Limb (tissue), 2 donors: ENCODE results near the gene FAM25G.
"Not testable (repeated sequence)": the region's sequence is repeated elsewhere in the genome, so short reads cannot be mapped to it uniquely, and the experiment has no call there.

ENCODE experiments used
- DNase-seq, 2 donors: peaks; one replicate each; pipeline ENCODE4 v3.0.0-alpha.2; 2016; ENCODE audit errors: extremely low spot score in 2 of 2

Gene FAM25G

GRCh38 chr10:47465216-47465917 lies 26.1 kb downstream of the FAM25G start:
- DNase-seq = peak in 1 of 2 donors; percentile 3

- DNase-seq = not testable (repeated sequence)
These were observed 28.7 kb downstream of the FAM25G start for GRCh38 chr10:47462577-47463358.

- DNase-seq = peak; percentile 65 to 66
These were observed 30.2 kb downstream of the FAM25G start for GRCh38 chr10:47461261-47461687.

GRCh38 chr10:47458466-47459154 lies 32.9 kb downstream of the FAM25G start:
- DNase-seq = no peak

- DNase-seq = no peak
These were observed 33.7 kb downstream of the FAM25G start for GRCh38 chr10:47457826-47458225.

GRCh38 chr10:47457528-47457820 lies 34.0 kb downstream of the FAM25G start:
- DNase-seq = no peak

GRCh38 chr10:47456794-47457527 lies 34.5 kb downstream of the FAM25G start:
- DNase-seq = peak in 1 of 2 donors; percentile 24

- DNase-seq = peak in 1 of 2 donors; percentile 20
These were observed 35.3 kb downstream of the FAM25G start for GRCh38 chr10:47456079-47456785.

- DNase-seq = peak in 1 of 2 donors; percentile 17
These were observed 36.0 kb downstream of the FAM25G start for GRCh38 chr10:47455350-47456078.

GRCh38 chr10:47454780-47455058 lies 36.8 kb downstream of the FAM25G start:
- DNase-seq = no peak

GRCh38 chr10:47454008-47454779 lies 37.3 kb downstream of the FAM25G start:
- peak in 1 of 2 donors; percentile 25 for DNase-seq

- peak in 1 of 2 donors; percentile 26 for DNase-seq
These were observed 38.1 kb downstream of the FAM25G start for GRCh38 chr10:47453141-47454007.

GRCh38 chr10:47452495-47453140 lies 38.9 kb downstream of the FAM25G start:
- DNase-seq = peak in 1 of 2 donors; percentile 36

GRCh38 chr10:47451998-47452494 lies 39.5 kb downstream of the FAM25G start:
- no peak for DNase-seq

- peak in 1 of 2 donors; percentile 24 for DNase-seq
These were observed 40.1 kb downstream of the FAM25G start for GRCh38 chr10:47451273-47451997.

- DNase-seq = no peak
These were observed 41.1 kb downstream of the FAM25G start for GRCh38 chr10:47450442-47450841.

GRCh38 chr10:47449979-47450378 lies 41.5 kb downstream of the FAM25G start:
- peak in 1 of 2 donors; percentile 23 for DNase-seq
